ENCODE measurements around the gene UBE2L3. TPM values are rescaled to one million over a fixed set of nuclear protein-coding genes. Genes with fewer than 3 reads are reported as not detected.

Gene UBE2L3
- total RNA-seq, 1 donor from 2014 or later, result 39.8 TPM

- Mint-ChIP-seq H3K36me3 (ENCODE audit: low read depth) (peaks cover 27% of the 10 kb centered on the region), H3K4me3 (peak overlapping the region; percentile 99), H3K9me3 (no peaks in the 10 kb centered on the region), H3K27me3 (no peaks in the 10 kb centered on the region), H3K27ac (peak overlapping the region; percentile 50), H3K4me1 (peaks cover 25% of the 10 kb centered on the region)
- no peak for ATAC-seq (ENCODE audit: low read depth)
- ChIA-PET POLR2A (interaction anchor here (2.7 to 3.6 kb wide), 2 partner anchors 24 to 38 kb away, joined by 20 to 27 read pairs; partner anchors contain the start of genes SDF2L1 and YDJC), CTCF (no interaction called here)
- intact Hi-C loops (cut with micrococcal nuclease), result loop anchor here (1.0 to 5.0 kb wide), 4 partner anchors 9 to 201 kb away; partner anchors contain the start of genes MAPK1 and YPEL1
- no peak for TF ChIP-seq CTCF (IDR thresholded peaks at IDR 0.05)
- no peak for DNase-seq
Measured at GRCh38 chr22:21666786-21667185, 99.3 kb downstream of the UBE2L3 start.

- TF ChIP-seq CTCF (IDR thresholded peaks at IDR 0.05), result no peak
- intact Hi-C loops (cut with micrococcal nuclease), result loop anchor here (5.0 kb wide), 1 partner anchor 198 kb away; the partner anchor contains the start of gene MAPK1
- DNase-seq (no peak), ATAC-seq (ENCODE audit: low read depth) (no peak)
- Mint-ChIP-seq H3K27me3 (no peaks in the 10 kb centered on the region), H3K4me1 (peaks cover 27% of the 10 kb centered on the region), H3K9me3 (no peaks in the 10 kb centered on the region), H3K27ac (no peak overlapping the region), H3K4me3 (no peak overlapping the region), H3K36me3 (ENCODE audit: low read depth) (peaks cover 47% of the 10 kb centered on the region)
- CTCF ChIA-PET, result no interaction called here
- POLR2A ChIA-PET, result no interaction called here
Measured at GRCh38 chr22:21669026-21669425, 101.5 kb downstream of the UBE2L3 start.

- H3K9me3 Mint-ChIP-seq, result no peaks in the 10 kb centered on the region
- peaks cover 13% of the 10 kb centered on the region for H3K4me1 Mint-ChIP-seq
- peak overlapping the region; percentile 50 for H3K27ac Mint-ChIP-seq
- H3K36me3 Mint-ChIP-seq (ENCODE audit: low read depth), result peaks cover 67% of the 10 kb centered on the region
- no peak overlapping the region for H3K4me3 Mint-ChIP-seq
- ATAC-seq (ENCODE audit: low read depth) (no peak), DNase-seq (no peak)
- no peaks in the 10 kb centered on the region for H3K27me3 Mint-ChIP-seq
- intact Hi-C loops (cut with micrococcal nuclease), result no loop called here
- ChIA-PET CTCF (interaction anchor here (1.3 kb wide), 1 partner anchor 266 kb away, joined by 3 read pairs; no protein-coding TSS in a partner anchor), POLR2A (no interaction called here)
- TF ChIP-seq CTCF (IDR thresholded peaks at IDR 0.05), result no peak
Measured at GRCh38 chr22:21672107-21672629, 104.7 kb downstream of the UBE2L3 start.

Other genes starting within 250 kb of the UBE2L3 start
- 0.16 and 0.42 TPM in 2 replicates for gene RIMBP3B, start 184.0 kb upstream of the UBE2L3 start, total RNA-seq
- 6.5 and 7.1 TPM in 2 replicates for gene HIC2, start 150.3 kb upstream of the UBE2L3 start, total RNA-seq
- 1.3 and 1.5 TPM in 2 replicates for gene TMEM191C, start 100.3 kb upstream of the UBE2L3 start, total RNA-seq
- 0.24 TPM in 1 of 2 replicates, not detected in the other for gene RIMBP3C, start 16.3 kb upstream of the UBE2L3 start, total RNA-seq
- 46.1 and 51.4 TPM in 2 replicates for gene YDJC, start 62.3 kb downstream of the UBE2L3 start, total RNA-seq
- gene CCDC116, start 65.0 kb downstream of the UBE2L3 start, total RNA-seq, result 1.0 and 1.2 TPM in 2 replicates
- gene SDF2L1, start 74.6 kb downstream of the UBE2L3 start, total RNA-seq, result 40.0 and 43.3 TPM in 2 replicates
- 58.4 and 64.0 TPM in 2 replicates for gene PPIL2, start 98.3 kb downstream of the UBE2L3 start, total RNA-seq
- gene YPEL1, start 168.1 kb downstream of the UBE2L3 start, total RNA-seq, result 3.0 and 4.1 TPM in 2 replicates

Measured in activated B cell treated with CpG ODN at 0.5 μM for 24 hours (primary cell).